Erythroblast (primary cell): ENCODE measurements around the gene ENOX2.

ENCODE experiments used
- GATA1 ChIP-seq: IDR thresholded peaks from 2 replicates; pipeline ENCODE4 v1.6.1; 2011; ENCODE audit warnings: low read depth, mild to moderate bottlenecking, control low read depth, low read length, moderate library complexity
- POLR2A ChIP-seq: IDR thresholded peaks from 2 replicates; pipeline ENCODE4 v1.6.1; 2011; ENCODE audit warnings: mild to moderate bottlenecking, low read length

DNA sequence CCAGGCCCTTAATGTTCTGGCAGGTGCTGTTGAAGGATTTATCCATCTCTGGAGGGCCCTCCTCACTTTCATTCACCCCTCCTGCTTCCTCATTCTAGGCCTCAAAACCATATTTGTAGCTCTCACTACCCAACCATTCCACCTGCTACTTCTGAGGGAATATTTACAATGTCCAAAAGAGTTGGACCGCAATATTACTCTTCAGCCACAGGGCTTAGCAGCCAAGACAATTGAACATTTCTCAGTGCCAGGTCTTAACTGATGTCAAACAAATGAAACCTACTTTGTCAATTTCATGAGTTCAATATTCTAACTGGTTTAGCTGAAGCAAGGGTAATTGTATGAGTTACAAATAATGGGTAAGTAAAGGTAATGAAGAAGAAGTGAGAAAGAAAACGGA is 113.2 kb downstream of the ENOX2 start:
- no peak for TF ChIP-seq POLR2A
- TF ChIP-seq GATA1 = no peak
